RWPE2 (cell line): ENCODE measurements around the gene ARL6IP4.

Experiments
- ATAC-seq: fragments of 200-7000 bp; cut with Tn5 transposase; 3 replicates; pipeline ENCODE4 v1.9.1; 2021; ENCODE audit warnings: low read depth
- DNase-seq: peaks from one replicate; pipeline ENCODE4 v3.0.0-alpha.2; 2020; ENCODE audit warnings: low spot score
- H3K27ac ChIP-seq: fragments of 450-650 bp; 2 replicates; pipeline ENCODE4 v1.5.1; 2017; ENCODE audit warnings: mild to moderate bottlenecking; ENCODE audit not compliant: poor library complexity, severe bottlenecking
- H3K27me3 ChIP-seq: fragments of 250-450 bp; sonication (Bioruptor Pico); 2 replicates; pipeline ENCODE4 v1.5.1; 2021; ENCODE audit warnings: mild to moderate bottlenecking, moderate library complexity; ENCODE audit not compliant: insufficient read depth, poor library complexity, severe bottlenecking
- H3K36me3 ChIP-seq: fragments of 250-450 bp; sonication (Bioruptor Pico); 2 replicates; pipeline ENCODE4 v1.5.1; 2020; ENCODE audit warnings: low read depth, mild to moderate bottlenecking, moderate library complexity
- H3K4me1 ChIP-seq: fragments of 250-450 bp; sonication (Bioruptor Pico); 2 replicates; pipeline ENCODE4 v1.5.1; 2021; ENCODE audit warnings: mild to moderate bottlenecking, moderate library complexity; ENCODE audit not compliant: insufficient read depth, poor library complexity, severe bottlenecking
- H3K4me3 ChIP-seq: fragments of 250-450 bp; sonication (Bioruptor Pico); 2 replicates; pipeline ENCODE4 v1.5.1; 2021; ENCODE audit warnings: mild to moderate bottlenecking, moderate library complexity; ENCODE audit not compliant: severe bottlenecking
- H3K9me3 ChIP-seq: fragments of 250-450 bp; sonication (Bioruptor Pico); 2 replicates; pipeline ENCODE4 v1.5.1; 2021; ENCODE audit warnings: mild to moderate bottlenecking, moderate library complexity; ENCODE audit not compliant: severe bottlenecking
- CTCF ChIP-seq: fragments of 450-650 bp; IDR thresholded peaks from one replicate; pipeline ENCODE4 v1.5.1; 2017; ENCODE audit warnings: mild to moderate bottlenecking, moderate library complexity; ENCODE audit not compliant: poor library complexity, severe bottlenecking

The ARL6IP4 gene

GRCh38 chr12:122999196-122999946 is 18.9 kb downstream of the ARL6IP4 start:
- no peaks in the 10 kb centered on the region for H3K4me1 ChIP-seq
- no peak overlapping the region for H3K27ac ChIP-seq
- H3K27me3 ChIP-seq, result no peaks in the 10 kb centered on the region
- no peak overlapping the region for H3K4me3 ChIP-seq
- DNase-seq (no peak), ATAC-seq (no peak)
- no peaks in the 10 kb centered on the region for H3K36me3 ChIP-seq
- no peaks in the 10 kb centered on the region for H3K9me3 ChIP-seq
- TF ChIP-seq CTCF, result no peak

- Histone ChIP-seq H3K36me3 (no peaks in the 10 kb centered on the region), H3K27me3 (no peaks in the 10 kb centered on the region), H3K4me1 (no peaks in the 10 kb centered on the region), H3K27ac (no peak overlapping the region), H3K4me3 (no peak overlapping the region), H3K9me3 (no peaks in the 10 kb centered on the region)
- DNase-seq (no peak), ATAC-seq (no peak)
- TF ChIP-seq CTCF, result no peak
These were observed 19.5 kb downstream of the ARL6IP4 start for GRCh38 chr12:122999986-123000420.

GRCh38 chr12:123000578-123000977 is 20.1 kb downstream of the ARL6IP4 start:
- no peaks in the 10 kb centered on the region for H3K36me3 ChIP-seq
- H3K4me1 ChIP-seq, result no peaks in the 10 kb centered on the region
- no peak overlapping the region for H3K27ac ChIP-seq
- DNase-seq (no peak), ATAC-seq (no peak)
- no peak for TF ChIP-seq CTCF
- H3K4me3 ChIP-seq, result no peak overlapping the region
- H3K9me3 ChIP-seq, result no peaks in the 10 kb centered on the region
- no peaks in the 10 kb centered on the region for H3K27me3 ChIP-seq

GRCh38 chr12:123001464-123001863 is 21.0 kb downstream of the ARL6IP4 start:
- no peak for TF ChIP-seq CTCF
- no peak overlapping the region for H3K4me3 ChIP-seq
- no peaks in the 10 kb centered on the region for H3K4me1 ChIP-seq
- no peak overlapping the region for H3K27ac ChIP-seq
- no peaks in the 10 kb centered on the region for H3K36me3 ChIP-seq
- no peaks in the 10 kb centered on the region for H3K27me3 ChIP-seq
- ATAC-seq (no peak), DNase-seq (no peak)
- no peaks in the 10 kb centered on the region for H3K9me3 ChIP-seq

- H3K4me1 ChIP-seq, result no peaks in the 10 kb centered on the region
- no peak for DNase-seq
- H3K27me3 ChIP-seq, result no peaks in the 10 kb centered on the region
- ATAC-seq, result no peak
- H3K4me3 ChIP-seq, result no peak overlapping the region
- no peaks in the 10 kb centered on the region for H3K9me3 ChIP-seq
- TF ChIP-seq CTCF, result no peak
- no peaks in the 10 kb centered on the region for H3K36me3 ChIP-seq
- H3K27ac ChIP-seq, result no peak overlapping the region
These were observed 22.8 kb downstream of the ARL6IP4 start for GRCh38 chr12:123003257-123003656.
